ENCODE results near the gene CCDC148. TPM values are rescaled to one million over a fixed set of nuclear protein-coding genes. Genes with fewer than 3 reads are reported as not detected.

The CCDC148 gene
- total RNA-seq, 4 donors from 2014 or later, result 0.66 TPM; not detected in 3

DNA sequence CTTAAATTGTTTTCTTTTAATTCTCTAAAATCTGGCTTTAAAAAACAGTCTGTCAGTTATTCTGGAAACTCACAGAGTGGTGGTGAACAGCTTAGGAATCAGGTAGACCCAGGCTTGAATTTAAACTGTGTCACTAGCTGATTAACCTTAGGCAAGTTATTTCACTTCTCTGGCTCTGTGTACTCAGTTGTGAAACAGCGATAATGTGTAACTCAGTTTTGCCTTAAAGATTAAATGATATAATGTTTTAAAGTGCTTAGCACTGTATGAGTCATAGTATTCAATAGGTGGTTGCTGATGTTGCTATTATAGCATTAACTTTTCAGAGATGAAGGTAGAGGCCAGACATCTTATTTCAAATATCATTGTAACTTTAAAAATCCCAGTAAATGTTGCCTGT is 40.9 kb upstream of the CCDC148 start:
- H3K4me1 ChIP-seq, result peaks cover 0 to 6% of the 10 kb centered on the region in 2 donors
- no peaks in the 10 kb centered on the region for H3K27me3 ChIP-seq

DNA sequence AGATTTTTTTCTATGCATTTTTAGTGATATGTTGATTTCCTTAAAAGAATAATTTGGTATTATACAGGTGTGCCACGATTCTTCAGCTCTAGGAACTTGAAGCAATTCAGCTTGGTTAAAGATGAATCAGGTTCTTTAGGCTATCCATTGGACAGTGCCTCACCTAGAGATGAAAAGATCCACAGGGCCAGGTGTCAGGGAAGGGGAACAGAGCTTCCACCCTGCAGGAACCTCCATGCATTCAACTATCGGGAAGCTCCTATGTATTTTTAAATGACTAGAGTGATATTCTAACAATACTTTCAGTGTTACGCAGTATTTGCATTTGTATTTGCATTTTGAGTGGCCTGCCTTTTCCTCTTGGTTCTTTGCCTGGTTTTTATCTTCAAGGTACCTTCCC is 40.4 kb upstream of the CCDC148 start:
- Histone ChIP-seq H3K27me3 (no peaks in the 10 kb centered on the region), H3K27ac (no peak overlapping the region), H3K4me1 (peaks cover 0 to 6% of the 10 kb centered on the region in 2 donors), H3K36me3 (no peaks in the 10 kb centered on the region), H3K4me3 (no peak overlapping the region), H3K9me3 (no peaks in the 10 kb centered on the region)
- in situ Hi-C loops (cut with MboI; ENCODE audit: low sequenced_read_pairs in 4 of 4), result no loop called here
- intact Hi-C loops (cut with DNase I; ENCODE audit: low total_unique reads), result no loop called here
- no peak for DNase-seq
- TF ChIP-seq, protein P1, sequence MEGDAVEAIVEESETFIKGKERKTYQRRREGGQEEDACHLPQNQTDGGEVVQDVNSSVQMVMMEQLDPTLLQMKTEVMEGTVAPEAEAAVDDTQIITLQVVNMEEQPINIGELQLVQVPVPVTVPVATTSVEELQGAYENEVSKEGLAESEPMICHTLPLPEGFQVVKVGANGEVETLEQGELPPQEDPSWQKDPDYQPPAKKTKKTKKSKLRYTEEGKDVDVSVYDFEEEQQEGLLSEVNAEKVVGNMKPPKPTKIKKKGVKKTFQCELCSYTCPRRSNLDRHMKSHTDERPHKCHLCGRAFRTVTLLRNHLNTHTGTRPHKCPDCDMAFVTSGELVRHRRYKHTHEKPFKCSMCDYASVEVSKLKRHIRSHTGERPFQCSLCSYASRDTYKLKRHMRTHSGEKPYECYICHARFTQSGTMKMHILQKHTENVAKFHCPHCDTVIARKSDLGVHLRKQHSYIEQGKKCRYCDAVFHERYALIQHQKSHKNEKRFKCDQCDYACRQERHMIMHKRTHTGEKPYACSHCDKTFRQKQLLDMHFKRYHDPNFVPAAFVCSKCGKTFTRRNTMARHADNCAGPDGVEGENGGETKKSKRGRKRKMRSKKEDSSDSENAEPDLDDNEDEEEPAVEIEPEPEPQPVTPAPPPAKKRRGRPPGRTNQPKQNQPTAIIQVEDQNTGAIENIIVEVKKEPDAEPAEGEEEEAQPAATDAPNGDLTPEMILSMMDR (IDR thresholded peaks at IDR 0.05 in 4 of 5, conservative IDR thresholded peaks at IDR 0.05 in 1 of 5), result no peak
- TF ChIP-seq POLR2A (IDR thresholded peaks at IDR 0.05), result no peak
- no peak for ATAC-seq

More for the DNA sequence above, 40.9 kb upstream of the CCDC148 start:
- ATAC-seq (no peak), DNase-seq (no peak)
- no peak for TF ChIP-seq POLR2A (IDR thresholded peaks at IDR 0.05)
- TF ChIP-seq, protein P1 (IDR thresholded peaks at IDR 0.05 in 4 of 5, conservative IDR thresholded peaks at IDR 0.05 in 1 of 5), result no peak
- no peaks in the 10 kb centered on the region for H3K36me3 ChIP-seq
- in situ Hi-C loops (cut with MboI; ENCODE audit: low sequenced_read_pairs in 4 of 4), result no loop called here
- no peak overlapping the region for H3K27ac ChIP-seq
- H3K9me3 ChIP-seq, result no peaks in the 10 kb centered on the region
- no peak overlapping the region for H3K4me3 ChIP-seq
- intact Hi-C loops (cut with DNase I; ENCODE audit: low total_unique reads), result no loop called here

DNA sequence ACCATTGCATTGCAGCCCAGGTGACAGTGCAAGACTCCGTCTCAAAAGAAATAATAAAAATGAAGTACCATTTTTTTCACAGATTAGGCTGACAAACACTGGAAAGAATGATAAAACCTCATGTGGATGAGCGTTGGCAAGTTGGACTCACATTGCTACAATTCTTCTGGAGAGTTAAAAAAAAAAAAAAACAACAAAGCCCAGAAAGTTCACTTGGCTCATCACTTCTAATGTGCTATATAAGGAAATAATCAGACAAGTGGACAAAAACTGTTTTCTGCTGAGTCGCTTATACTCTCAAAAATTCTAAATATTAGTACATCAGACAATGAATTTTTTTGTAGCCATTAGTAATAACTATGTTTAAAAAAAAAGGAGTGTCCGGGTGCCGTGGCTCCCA is 38.6 kb upstream of the CCDC148 start:
- in situ Hi-C loops (cut with MboI; ENCODE audit: low sequenced_read_pairs in 4 of 4), result no loop called here
- no peak for ATAC-seq
- DNase-seq, result no peak
- Histone ChIP-seq H3K9me3 (no peaks in the 10 kb centered on the region), H3K36me3 (no peaks in the 10 kb centered on the region), H3K4me3 (no peak overlapping the region), H3K4me1 (peaks cover 0 to 9% of the 10 kb centered on the region in 2 donors), H3K27me3 (no peaks in the 10 kb centered on the region), H3K27ac (no peak overlapping the region)
- no peak for TF ChIP-seq POLR2A (IDR thresholded peaks at IDR 0.05)
- TF ChIP-seq, protein P1 (IDR thresholded peaks at IDR 0.05 in 4 of 5, conservative IDR thresholded peaks at IDR 0.05 in 1 of 5), result no peak
- intact Hi-C loops (cut with DNase I; ENCODE audit: low total_unique reads), result no loop called here

DNA sequence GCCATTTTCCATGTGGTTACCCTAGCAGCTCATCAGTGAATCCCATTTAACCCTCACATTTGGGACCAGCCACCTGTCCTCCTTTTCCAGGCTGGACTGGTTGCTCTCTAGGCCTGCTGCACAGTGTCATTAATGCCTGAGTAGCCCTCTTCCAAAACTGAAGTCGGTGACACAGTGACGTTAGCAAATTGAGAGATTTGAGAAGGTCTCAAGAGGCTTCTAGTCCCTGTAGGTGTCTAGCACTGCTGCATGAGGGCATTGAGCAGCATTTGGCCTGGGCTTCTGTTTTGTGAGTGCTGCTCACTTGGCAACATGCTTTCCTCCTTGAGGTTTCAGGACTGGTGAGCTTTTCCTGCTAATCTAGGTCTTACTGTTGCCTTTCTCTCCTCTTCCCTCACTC is 36.9 kb upstream of the CCDC148 start:
- Histone ChIP-seq H3K27ac (no peak overlapping the region), H3K9me3 (no peaks in the 10 kb centered on the region), H3K36me3 (no peaks in the 10 kb centered on the region), H3K27me3 (no peaks in the 10 kb centered on the region), H3K4me1 (peaks cover 9 to 11% of the 10 kb centered on the region in 2 donors), H3K4me3 (no peak overlapping the region)
- ATAC-seq, result no peak
- DNase-seq, result no peak
- in situ Hi-C loops (cut with MboI; ENCODE audit: low sequenced_read_pairs in 4 of 4) (no loop called here), intact Hi-C loops (cut with DNase I; ENCODE audit: low total_unique reads) (no loop called here)
- TF ChIP-seq POLR2A (IDR thresholded peaks at IDR 0.05), result no peak
- TF ChIP-seq, protein P1 (IDR thresholded peaks at IDR 0.05 in 4 of 5, conservative IDR thresholded peaks at IDR 0.05 in 1 of 5), result no peak

DNA sequence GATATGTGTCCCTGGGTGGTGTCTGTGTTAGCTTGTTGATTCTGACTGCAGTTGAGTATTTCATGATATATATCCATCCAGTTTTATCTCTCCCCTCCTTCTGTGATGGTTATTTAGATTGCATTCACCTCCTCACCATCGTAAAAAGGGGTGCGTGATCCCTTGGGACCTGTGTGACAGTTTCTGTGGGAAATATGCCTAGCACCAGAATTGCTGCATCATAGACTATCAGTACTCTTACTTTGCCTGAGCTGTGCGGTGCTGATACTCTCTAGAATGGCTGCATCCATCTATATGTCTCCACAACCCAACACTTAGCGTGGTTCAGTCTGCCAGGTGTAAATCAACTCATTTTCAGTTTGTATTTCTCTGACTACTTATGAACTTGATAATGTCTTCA is 34.5 kb upstream of the CCDC148 start:
- intact Hi-C loops (cut with DNase I; ENCODE audit: low total_unique reads) (no loop called here), in situ Hi-C loops (cut with MboI; ENCODE audit: low sequenced_read_pairs in 4 of 4) (no loop called here)
- H3K4me3 ChIP-seq, result no peak overlapping the region
- no peak overlapping the region for H3K27ac ChIP-seq
- H3K27me3 ChIP-seq, result no peaks in the 10 kb centered on the region
- no peak for TF ChIP-seq POLR2A (IDR thresholded peaks at IDR 0.05)
- TF ChIP-seq, protein P1 (IDR thresholded peaks at IDR 0.05 in 4 of 5, conservative IDR thresholded peaks at IDR 0.05 in 1 of 5), result no peak
- H3K9me3 ChIP-seq, result no peaks in the 10 kb centered on the region
- no peaks in the 10 kb centered on the region for H3K36me3 ChIP-seq
- ATAC-seq, result no peak
- H3K4me1 ChIP-seq, result peaks cover 28 to 33% of the 10 kb centered on the region in 2 donors
- DNase-seq, result no peak
